Activated T-helper 9 cell treated with anti-CD3 and anti-CD28 coated beads, Interleukin-2, amount 50 U/mL, for 16 hours (primary cell): ENCODE measurements around the gene LHPP.

Experiments used
- DNase-seq: peaks from one replicate; pipeline ENCODE4 v3.0.0-alpha.2; 2020; ENCODE audit warnings: low read depth

Gene LHPP

DNA sequence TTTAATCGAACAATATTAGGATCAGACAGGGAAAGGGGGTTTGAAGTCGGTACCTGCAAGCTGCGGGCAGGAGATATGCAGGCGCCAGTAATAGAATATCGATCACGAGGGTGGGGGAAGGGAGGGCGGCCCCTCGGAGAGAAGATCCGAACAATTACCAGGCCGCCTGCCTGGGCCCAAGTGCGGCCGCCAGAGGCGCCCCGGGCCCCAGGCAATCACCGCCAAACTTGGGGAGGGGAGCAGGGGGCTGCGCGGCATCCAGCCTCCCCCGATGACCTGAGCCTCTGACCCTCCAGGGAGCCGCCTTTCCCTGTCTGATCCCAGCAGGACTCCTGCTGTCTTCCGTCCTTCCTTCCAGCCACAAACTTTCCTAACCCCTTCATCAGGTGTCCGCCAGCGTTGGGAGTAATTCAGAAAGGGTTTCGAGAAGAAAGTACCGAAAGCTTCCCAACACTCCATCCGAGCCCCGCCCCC, 12.9 kb upstream of the LHPP start:
- no peak for DNase-seq

DNA sequence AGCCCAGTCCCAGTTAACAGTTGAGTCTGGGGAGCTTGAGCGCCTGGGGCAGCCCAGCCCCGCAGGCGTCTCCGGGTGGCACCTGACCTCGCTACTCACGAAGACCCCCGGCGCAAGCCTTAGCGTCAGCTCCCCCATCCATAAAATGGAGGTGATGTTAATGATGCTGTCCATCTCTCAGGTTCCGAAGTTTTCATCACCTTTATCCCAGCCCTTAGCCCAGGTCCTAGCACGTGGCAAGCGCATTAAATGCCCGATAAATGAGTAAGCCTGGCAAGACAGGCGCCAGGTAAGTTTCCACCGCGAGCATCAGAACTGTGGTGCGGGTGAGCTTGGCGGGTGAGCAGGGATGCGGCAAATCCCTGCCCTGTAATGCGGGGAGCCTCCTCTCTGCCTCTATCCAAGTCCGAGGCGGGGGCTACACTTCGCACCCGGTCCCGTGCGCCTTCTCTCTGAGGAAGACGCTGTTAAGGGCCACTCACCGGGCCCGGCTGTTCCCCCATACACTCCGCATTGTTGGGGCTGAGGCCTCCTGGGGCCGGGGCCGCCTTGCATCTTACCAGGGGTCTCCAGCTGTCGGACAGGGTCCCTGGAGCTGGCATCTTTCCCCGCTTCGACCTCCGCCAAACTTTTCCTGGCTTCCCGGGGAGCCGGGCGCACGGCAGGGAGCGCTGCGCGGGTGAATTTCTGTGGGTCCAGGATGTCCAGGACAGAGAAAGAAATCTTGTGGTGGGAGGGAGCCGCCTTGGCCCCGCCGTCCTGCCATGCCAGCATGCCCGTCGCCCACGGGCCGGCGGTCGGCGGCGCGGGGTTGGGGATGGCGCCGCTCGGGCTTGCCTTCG, 12.2 kb upstream of the LHPP start:
- no peak for DNase-seq

DNA sequence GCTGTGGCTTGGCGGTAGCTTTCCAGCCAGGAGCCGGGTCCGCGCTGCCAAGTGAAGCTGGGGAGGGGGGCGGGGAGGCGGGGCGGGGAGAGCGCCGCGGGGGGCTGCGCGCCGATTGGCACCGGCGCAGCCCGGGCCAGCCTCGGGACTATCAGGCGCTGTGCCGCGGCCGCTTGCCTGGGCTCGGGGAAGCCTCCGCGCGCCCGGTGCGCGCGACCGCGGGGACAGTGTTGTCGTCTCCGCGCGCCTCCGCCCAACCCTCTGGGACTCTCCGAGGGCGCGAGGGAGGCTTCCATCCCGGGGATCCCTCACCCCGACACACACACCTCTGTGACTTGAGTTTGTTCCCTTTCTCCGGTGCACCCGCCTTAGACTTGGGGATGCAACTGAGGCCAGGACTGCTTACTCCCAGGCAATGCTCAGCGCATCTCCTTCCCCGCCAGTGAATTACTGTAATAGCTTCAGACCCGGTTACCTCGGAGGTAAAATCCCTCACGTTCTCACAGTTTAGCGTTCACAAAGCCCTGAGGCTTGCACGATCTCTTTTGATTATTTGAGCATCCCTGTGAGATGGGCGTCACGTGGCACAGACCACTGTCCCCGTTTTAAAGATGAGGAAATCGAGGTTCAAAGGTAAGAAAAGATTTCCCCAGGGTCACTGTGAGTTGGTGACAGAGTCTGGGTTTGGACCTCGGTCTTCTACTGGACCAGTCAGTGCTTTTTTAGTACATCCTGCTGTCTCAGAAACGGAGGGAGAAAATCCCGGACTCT, 11.4 kb upstream of the LHPP start, which contains the start of gene NKX1-2:
TSS of gene NKX1-2 (minus strand) at position 24 of the 771 bp plus-strand sequence. CDS start 92 bp downstream, outside the sequence.
- no peak for DNase-seq

DNA sequence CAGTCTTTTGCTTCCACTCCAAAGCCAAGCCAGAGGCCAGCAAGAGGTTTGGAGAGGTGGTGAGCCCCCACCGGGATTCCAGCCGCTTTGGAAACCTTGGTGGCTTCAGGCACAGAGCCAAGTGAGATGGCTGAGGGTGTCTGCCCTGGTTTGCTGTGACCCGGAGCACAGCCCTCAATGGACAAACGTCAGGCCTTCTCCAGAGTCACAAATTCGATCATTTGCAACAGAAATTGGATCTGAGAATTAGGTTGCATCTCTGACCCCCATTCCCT, 10.9 kb upstream of the LHPP start:
- no peak for DNase-seq

DNA sequence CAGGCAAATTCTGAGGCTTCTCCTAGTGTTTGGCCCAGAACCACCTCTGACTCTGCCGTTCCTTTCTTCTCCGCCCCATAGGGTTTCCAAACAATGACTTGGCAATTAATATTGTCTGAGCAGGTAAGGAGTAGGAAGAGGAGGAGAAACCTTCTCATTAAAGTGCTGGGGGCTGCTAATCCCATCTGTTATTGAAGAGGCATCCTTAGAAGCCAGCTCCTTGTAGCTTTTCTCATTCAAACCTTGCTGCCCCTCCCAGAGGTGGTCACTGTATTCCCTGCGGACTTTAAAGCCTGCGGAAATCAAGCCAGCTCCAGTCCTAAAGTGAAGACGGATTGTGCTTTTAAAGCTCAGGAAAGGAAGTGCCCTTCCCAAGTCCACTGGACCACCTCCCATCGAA, 10.3 kb upstream of the LHPP start:
- no peak for DNase-seq

DNA sequence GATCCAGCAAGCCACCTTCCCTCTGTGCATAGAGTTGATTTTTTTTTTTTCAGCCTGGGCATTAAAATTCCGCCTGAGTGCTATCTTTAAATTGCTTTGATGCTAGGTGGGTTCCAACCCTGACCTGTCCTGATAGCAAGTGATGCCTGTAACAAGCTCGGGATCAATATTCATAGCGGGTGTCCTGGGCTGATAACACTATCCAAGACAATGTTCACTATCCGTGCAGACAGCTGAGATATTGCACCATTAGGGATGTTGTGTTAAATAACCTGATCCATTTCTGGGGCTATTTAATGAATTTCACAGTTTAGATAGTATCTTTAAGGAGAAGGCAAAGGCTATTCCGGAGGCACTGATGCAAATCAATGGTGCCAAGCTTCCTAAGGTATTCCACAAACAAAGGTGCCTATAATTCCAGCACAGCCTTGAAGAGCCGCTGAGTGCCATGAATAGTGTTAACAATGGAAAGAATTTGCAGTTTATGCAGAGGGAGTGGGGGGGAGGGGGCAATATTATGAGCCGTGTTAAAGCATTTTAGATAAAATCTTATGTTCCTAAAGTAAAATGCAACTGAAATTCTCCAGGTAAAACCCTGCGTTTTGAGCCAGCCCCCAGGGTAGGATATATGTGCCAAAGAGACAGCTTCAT, 7.5 kb upstream of the LHPP start:
- no peak for DNase-seq

DNA sequence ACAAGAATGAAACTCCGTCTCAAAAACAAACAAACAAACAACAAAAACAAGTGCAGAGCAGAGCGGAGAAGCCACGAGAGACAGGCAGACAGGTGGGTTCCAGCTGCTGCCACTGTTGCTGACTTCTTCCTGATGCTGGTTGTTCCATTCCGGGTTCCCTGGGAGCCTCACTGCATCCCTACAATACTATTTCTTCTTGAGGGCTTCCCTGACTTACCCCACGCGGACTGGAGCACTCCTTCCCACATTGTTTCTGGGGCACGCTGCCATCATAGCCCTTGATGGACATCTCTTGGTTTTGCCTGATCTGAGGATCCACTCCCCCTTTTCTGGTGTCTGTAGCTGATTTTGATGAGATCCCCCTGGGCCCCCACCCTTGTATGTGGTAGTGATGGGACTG, 6.2 kb upstream of the LHPP start:
- DNase-seq = no peak

DNA sequence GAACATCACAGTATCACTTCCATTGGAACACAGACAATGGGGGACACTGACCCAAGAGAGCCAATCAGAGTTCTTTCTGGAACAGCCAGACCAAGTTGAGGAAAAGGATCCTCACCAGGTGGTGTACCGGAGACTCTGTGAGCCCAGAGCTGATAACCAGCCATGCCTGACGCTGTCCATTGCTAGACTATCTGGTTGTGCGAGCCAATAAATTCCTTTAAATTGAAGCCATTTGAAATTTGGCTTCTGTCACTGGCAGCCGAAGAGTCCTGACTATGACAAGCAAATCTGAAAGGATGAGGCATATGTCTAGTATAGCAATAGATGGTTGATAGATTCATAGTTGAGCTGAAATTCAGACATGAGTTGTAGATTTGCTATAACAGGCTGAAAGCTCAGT, 3.1 kb upstream of the LHPP start:
- DNase-seq = no peak

DNA sequence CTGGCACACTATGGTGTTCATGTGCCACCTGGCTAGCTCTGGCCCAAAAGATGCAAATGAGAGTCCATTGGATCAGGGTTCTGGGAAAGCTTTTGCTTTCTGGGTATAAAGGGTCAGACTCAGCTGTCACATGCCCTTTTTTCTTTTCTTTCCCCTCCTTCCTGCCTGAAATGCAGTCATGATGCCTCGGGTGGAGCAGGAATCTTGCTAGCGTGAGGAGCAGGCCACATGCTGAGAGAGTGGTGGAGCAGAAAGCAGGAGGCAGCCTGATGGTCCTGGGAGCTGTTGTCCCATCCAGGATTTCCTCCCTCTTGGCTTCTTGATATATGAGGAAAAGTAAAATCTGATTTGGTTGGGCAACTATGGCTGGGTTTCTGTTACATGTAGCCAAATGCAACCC, 2.7 kb upstream of the LHPP start:
- no peak for DNase-seq

DNA sequence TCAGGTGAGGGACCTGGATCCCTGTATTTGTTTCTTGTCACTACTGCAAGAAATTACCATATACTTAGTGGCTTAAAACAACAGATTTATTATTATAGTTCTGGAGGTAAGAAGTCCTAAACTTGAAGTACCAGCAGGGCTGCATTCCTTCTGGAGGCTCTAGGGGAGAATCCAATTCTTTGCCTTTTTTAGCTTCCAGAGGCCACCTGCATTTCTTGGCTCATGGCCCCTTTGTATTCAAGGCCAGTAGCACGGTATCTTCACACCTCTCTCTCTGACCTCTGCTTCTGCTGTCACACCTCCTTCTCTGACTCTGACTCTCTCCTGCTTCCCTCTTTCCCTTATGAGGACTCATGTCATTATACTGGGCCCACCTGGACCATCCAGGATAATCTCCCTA, 2.2 kb upstream of the LHPP start:
- DNase-seq = no peak

DNA sequence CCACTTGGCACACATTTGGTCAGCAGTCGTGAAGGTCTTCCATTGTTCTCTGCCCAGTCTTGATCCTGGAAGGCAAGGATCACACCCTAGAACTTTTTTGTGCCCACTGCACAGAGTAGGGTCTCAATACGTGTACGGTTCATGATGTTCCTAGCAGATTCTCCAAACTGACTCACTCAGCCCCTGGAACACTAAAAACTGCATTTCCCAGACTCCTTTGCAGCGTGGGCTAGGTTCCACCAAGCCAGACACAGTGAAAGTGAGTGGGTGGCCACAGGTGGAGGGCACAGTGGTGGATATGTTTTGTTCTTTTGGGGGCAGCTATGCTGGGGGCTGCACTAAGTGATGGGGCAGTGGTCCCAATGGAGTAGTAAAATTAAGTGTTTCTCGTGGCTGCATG, 1.5 kb upstream of the LHPP start:
- DNase-seq = no peak

DNA sequence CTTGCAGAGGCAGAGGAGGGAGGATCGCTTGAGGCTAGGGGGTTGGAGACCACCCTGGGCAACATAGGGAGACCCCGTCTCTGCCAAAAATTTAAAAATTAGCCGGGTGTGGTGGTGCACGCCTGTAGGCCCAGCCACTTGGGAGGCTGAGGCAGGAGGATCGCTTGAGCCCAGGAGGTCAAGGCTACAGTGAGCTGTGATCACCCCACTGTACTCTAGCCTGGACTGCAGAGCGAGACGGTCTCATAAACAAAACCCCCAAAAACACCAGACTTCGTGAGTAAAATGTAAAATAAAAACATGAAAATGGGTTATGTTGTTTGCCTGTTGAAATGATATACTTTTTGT, 699 bp downstream of the LHPP start:
- DNase-seq = no peak

DNA sequence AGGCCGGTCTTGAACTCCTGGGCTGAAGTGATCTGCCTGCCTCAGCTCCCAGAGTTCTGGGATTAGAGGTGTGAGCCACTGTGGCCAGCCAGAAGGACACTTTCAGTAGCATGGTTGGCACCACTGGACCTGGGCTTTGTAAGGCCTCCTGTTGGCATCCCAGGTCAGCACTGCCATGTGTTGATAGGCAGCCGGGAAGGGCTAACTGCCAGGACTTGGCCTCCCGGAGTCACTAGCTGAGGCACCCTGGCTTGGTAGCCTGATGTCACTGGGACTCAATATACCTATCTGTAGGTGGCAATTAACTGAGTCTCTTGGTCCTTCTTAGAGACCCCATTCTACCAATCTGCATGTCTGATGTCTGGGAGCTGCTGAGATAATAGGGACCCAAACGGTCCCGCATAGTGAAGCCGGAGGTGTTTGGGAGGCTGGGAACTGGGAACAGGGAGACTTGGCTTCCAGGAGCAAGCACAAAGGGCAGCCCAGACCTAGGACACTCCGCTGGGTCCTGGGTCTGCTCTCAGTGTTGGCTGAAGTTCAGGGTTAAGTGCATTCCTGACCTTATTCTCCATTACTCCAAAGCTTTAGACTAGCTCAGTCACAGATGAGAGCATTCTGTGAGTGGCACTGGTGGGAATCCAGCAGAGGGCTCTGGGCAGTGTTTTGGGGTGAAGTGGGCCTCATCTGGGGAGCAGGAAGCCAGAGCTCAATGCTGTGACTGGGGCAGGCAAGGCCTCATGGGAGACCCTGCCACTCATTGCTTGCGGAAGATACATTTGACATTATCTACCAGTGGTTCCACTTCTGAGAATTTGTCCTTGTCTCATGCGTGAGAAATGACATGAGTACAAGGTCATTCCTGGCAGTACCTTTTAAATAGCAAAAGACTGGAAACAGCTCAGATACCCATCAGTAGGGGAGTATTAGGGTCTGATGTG, 2.7 kb downstream of the LHPP start:
- no peak for DNase-seq

DNA sequence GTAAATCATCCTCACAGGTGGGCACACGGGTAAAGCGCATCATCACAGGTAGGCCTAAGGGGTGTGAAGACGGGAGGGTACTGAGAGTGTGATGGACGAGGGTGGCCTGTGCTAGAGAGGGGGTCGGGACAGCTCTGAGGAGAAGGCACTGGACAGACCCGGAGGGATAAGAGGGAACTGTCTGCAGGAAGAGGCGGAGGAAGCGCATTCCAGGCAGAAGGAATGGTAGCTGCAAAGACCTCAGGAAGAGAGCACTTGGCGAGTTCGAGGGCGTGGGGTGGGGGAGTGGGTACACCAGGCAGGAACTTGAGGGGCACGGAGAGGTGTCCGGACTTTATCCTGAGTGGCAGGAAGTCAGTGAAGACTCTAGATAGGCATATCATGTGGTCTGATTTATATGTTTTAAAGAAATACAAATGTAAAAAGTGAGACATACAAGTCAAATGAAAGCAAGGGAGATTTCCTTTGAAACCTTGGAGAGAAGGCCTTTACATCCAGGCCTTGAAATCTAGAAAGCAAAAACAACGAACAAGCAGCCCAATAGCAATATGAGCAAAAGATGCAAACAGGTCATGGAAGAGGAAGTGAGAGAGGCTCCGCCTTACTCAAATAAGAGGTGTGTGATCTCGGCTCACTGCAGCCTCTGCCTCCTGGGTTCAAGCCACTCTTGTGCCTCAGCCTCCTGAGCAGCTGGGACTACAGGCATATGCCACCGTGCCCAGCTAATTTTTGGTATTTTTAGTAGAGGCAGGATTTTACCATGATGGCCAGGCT, 3.6 kb downstream of the LHPP start:
- DNase-seq = no peak

DNA sequence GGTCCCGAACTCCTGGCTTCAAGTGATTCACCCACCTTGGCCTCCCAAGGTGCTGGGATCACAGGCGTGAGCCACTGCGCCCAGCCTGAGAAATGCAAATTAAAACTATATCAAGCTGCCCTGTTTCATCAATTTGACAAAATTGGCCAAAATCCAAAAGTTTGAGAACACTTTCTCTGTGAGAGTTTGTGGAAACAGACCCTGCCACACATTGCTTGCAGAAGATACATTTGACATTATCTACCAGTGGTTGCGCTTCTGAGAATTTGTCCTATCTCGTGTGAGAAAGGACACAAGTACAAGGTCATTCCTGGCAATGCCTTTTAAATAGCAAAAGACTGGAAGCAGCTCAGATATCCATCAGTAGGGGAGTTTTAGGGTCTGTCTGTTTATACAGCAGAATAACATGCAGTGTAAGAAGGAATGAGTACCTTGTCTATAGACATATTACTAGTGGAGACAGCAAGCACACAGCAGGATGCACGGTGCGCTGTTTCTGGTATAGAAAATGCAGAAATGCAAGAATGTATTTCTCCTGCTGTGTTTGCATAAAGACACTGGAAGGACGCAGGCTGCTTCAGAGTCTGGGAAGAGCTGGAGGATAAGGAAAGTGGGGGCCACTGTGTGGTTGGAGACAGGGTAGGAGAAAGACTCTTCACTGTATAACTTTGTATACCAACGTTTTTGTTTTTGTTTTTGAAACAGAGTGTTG, 4.3 kb downstream of the LHPP start:
- no peak for DNase-seq

DNA sequence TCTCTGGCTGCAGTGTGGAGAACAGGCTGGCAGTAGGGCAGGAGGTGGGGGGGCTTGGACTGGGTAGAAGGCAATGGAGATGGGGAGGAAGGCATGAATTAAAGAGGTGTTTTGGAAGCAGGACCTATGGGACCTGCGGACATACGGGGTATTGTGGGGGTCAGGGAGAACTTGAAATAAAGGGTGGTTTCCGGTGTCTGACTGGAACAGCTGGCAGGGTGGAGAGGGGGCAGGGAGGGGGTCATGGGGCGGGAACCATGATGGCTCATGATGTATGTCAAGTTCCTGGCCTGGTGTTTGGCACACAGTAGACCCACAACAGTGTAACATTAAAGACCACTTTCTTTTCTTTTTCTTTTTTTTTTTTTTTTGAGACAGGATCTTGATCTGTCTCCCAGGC, 5.5 kb downstream of the LHPP start:
- no peak for DNase-seq

DNA sequence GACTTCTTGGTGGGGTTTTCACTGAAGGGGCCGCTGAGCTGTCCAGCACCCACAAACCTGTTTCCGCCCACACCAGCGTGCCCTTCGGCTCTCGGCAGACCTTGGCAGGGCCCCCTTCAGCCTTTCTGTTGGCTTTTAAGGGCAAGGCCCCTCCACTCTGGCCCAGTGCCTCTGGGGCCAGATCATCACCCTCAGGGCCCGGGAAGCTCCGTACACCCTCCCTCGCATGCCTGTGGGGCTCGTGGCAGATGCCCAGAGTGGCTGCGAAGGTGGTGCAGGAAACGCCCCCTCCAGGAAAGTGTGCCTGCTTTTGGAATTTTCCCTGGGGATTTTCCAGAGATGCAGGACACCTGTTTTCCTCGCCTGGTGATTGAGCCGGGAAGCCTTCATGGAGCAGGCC, 7.0 kb downstream of the LHPP start:
- DNase-seq = no peak

DNA sequence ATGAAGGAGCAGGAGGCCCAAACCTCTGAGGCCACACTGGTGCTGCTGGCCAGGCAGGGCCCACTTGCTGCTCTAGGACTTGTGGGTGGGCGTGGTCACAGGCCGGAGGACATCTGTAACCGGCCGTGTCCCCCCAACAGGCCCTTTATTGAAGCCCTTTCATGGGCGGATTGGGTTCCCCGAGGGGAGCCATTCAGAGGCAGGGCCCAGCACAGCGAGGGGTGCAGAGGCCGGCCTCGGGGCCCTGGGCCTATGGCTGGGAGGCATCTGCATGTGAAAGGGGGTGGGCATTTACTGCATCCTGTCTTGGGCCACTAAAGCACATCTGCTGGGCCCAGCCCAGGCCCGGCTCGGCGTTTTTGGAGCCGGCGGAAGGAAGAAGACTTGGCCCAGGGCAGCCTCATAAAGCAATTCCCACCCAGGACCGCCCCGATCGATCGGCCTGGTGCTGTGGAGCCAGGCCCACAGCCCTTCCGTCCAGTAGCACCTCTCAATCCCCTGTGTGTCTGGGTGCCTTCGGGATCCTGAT, 8.4 kb downstream of the LHPP start:
- DNase-seq = no peak

DNA sequence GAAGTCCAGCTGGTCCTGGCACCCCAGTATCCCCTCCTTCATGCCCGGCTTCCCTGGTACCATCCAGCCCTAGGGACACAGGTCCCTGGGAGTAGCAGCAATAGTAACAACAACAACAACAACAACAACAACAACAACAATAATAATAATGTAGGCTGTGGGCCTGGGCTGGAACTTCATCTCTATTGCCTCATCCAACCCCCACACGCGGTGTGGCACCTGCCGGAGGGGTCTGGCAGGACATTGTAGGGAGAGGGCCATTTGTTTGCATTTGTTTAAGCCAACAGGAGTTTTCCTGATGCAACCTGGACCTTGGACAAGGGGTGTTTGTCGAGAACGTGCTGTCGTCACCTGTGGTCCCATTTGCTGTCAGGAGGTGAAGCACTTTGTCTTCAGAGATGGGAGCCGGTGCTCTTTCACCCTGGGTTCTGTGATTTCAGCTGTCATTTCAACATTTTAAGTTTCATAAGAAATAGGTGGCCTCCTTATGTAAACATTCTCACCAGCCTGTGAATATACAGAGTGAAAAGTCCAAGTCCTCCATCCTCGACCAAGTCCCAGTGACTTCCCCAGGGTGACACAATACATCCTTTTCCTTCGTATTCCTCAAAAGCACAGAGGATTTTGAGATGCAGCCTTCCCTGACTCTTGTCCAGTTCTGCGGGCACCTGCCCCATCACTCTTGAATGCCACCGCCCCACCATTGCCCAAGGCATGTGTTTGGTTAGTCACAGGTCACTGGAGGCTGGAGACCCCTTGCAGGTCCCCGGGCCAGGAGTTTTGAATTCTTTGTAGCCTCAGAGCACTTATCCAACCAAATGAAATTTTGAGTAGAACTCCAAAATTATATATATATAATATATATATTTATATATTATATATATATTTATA, 9.2 kb downstream of the LHPP start:
- no peak for DNase-seq
